SK-N-MC (cell line): ENCODE results near the gene TLR5.

Experiments
- EZH2 ChIP-seq: fragments of 200-600 bp; sonication (generic); IDR thresholded peaks from one replicate; pipeline ENCODE4 v1.6.1; 2017; ENCODE audit warnings: antibody characterized with exemption
- POLR2AphosphoS5 ChIP-seq: IDR thresholded peaks from 2 replicates; pipeline ENCODE4 v1.6.1; 2012; ENCODE audit warnings: mild to moderate bottlenecking, low read depth, low read length, borderline replicate concordance

- TF ChIP-seq EZH2 (no peak), POLR2AphosphoS5 (no peak)
These were observed 51.2 kb downstream of the TLR5 start for GRCh38 chr1:223091896-223092295.
